ENCODE data around the gene NFKB2.

DNA sequence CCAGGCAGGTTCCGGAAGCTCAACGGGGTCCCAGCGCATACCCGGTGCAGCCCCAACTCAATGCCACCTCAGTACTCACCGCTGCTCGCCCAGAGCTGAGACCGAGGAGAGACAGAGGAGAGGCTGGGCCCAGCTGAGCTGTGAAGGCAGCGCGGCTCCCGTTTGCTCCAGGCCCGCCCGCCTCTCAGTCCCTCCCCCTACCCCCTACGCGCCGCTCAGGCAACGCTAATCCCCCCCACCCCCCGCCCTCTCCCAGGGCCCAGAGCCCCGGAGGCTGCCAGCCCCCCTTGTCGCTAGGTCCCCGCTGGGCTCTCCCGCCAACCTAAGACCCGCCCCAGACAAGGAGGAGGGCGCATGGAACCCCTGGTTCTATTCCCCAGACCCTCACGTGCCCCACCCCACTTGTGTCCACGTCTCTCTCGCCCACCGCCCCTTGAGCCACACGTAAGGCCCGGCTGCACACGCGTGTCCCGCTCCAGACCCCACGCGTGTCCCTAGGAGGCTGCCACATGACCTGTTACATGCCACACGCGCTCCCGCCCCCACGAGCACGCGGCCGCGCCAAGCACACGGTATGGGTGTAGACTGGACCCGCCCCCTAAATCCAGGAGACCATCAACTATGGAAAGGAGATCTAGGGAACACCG is 23.2 kb downstream of the NFKB2 start, which contains the start of gene PSD:
- TF ChIP-seq, protein P1, sequence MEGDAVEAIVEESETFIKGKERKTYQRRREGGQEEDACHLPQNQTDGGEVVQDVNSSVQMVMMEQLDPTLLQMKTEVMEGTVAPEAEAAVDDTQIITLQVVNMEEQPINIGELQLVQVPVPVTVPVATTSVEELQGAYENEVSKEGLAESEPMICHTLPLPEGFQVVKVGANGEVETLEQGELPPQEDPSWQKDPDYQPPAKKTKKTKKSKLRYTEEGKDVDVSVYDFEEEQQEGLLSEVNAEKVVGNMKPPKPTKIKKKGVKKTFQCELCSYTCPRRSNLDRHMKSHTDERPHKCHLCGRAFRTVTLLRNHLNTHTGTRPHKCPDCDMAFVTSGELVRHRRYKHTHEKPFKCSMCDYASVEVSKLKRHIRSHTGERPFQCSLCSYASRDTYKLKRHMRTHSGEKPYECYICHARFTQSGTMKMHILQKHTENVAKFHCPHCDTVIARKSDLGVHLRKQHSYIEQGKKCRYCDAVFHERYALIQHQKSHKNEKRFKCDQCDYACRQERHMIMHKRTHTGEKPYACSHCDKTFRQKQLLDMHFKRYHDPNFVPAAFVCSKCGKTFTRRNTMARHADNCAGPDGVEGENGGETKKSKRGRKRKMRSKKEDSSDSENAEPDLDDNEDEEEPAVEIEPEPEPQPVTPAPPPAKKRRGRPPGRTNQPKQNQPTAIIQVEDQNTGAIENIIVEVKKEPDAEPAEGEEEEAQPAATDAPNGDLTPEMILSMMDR (IDR thresholded peaks at IDR 0.05), result no peak
- TF ChIP-seq POLR2A (IDR thresholded peaks at IDR 0.05) (no peak), POLR2AphosphoS5 (IDR thresholded peaks at IDR 0.05) (no peak)
